RWPE1 (cell line): ENCODE data around the gene FGR.

Source experiments
- CTCF ChIA-PET: fragments of 350-600 bp; sonication (Branson Sonifier 250); formaldehyde crosslinking; extraction: SDS; loops from one replicate; lab custom pipeline; 2021; lab: Yijun Ruan, JAX
- POLR2A ChIA-PET: fragments of 400-600 bp; formaldehyde crosslinking; extraction: SDS; loops from one replicate; lab custom pipeline; 2020; ENCODE audit warnings: antibody characterized with exemption; ENCODE audit not compliant: low non-redundant PET; lab: Yijun Ruan, JAX
- DNase-seq: peaks from one replicate; pipeline ENCODE4 v3.0.0; 2012; ENCODE audit warnings: low spot score
- H3K27ac ChIP-seq: fragments of 450-650 bp; 2 replicates; pipeline ENCODE4 v1.5.1; 2017
- TF ChIP-seq, protein P1 (sequence below): fragments of 450-650 bp; conservative IDR thresholded peaks from 2 replicates; pipeline ENCODE4 v1.5.1; 2017; ENCODE audit warnings: low read depth, mild to moderate bottlenecking

Gene FGR

DNA sequence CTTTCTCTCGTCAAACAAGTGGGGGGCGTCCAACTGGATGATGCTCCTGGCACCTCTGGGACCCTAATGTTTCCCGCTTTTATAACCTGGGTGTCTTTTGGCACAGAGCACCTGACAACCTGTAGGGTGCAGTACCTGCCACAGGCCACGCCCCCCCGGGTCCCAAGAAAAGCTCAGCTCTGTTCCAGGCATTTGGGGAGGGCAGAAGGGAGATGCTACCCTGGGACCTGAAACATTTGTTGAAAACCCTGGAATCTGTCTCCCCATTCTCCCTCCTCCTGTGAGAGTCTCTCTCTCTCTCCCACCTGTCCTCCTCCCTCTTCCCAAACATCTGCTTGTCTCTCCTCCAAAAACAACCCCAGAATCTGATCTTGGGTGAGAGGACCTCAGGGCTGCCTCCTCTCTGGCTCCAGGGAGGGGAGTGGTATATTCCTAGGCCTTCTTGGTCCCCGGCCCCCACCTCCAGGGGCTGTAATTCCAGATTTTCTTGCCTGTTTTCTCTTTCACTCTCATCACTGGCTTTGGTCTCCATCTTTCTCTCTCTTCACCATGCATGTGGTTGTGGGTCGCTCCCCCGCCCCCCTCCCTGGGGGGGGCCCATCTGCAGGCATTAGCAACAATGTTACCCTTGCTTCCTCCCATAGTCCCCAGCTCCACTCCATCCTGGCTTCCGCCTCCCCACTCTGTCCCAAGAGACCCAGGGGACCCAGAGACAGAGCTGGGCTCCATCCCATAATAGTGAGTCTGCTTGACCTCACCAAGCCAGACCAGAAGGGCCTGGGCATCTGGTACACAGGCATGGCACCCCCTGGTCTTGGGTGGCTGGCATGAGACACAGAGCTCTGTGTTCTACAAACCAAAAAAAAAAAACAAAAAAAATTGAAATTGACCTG lies 35.1 kb downstream of the FGR start:
- POLR2A ChIA-PET: no interaction called here
- DNase-seq: peak; percentile 36
- CTCF ChIA-PET: interaction anchor here (0.5 to 8.1 kb wide), 6 partner anchors 24 to 210 kb away, joined by 3 to 67 read pairs (median 4); no protein-coding TSS in a partner anchor
- TF ChIP-seq, protein P1, sequence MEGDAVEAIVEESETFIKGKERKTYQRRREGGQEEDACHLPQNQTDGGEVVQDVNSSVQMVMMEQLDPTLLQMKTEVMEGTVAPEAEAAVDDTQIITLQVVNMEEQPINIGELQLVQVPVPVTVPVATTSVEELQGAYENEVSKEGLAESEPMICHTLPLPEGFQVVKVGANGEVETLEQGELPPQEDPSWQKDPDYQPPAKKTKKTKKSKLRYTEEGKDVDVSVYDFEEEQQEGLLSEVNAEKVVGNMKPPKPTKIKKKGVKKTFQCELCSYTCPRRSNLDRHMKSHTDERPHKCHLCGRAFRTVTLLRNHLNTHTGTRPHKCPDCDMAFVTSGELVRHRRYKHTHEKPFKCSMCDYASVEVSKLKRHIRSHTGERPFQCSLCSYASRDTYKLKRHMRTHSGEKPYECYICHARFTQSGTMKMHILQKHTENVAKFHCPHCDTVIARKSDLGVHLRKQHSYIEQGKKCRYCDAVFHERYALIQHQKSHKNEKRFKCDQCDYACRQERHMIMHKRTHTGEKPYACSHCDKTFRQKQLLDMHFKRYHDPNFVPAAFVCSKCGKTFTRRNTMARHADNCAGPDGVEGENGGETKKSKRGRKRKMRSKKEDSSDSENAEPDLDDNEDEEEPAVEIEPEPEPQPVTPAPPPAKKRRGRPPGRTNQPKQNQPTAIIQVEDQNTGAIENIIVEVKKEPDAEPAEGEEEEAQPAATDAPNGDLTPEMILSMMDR: no peak
- H3K27ac ChIP-seq: peak overlapping the region; percentile 93

GRCh38 chr1:27598902-27599528 lies 36.0 kb downstream of the FGR start:
- ChIA-PET POLR2A (no interaction called here), CTCF (interaction anchor here (0.6 kb wide), 2 partner anchors 42 to 209 kb away, joined by 3 to 5 read pairs; no protein-coding TSS in a partner anchor)

GRCh38 chr1:27598295-27598687 lies 36.7 kb downstream of the FGR start:
- peak overlapping the region; percentile 93 for H3K27ac ChIP-seq
- no peak for DNase-seq
- ChIA-PET CTCF (no interaction called here), POLR2A (no interaction called here)
- TF ChIP-seq, protein P1: no peak

More at GRCh38 chr1:27598902-27599528, 36.0 kb downstream of the FGR start:
- H3K27ac ChIP-seq: peak overlapping the region; percentile 93
- DNase-seq: no peak
- TF ChIP-seq, protein P1: no peak

GRCh38 chr1:27597516-27598294 lies 37.3 kb downstream of the FGR start:
- no peak for DNase-seq
- peak overlapping the region; percentile 93 for H3K27ac ChIP-seq

DNA sequence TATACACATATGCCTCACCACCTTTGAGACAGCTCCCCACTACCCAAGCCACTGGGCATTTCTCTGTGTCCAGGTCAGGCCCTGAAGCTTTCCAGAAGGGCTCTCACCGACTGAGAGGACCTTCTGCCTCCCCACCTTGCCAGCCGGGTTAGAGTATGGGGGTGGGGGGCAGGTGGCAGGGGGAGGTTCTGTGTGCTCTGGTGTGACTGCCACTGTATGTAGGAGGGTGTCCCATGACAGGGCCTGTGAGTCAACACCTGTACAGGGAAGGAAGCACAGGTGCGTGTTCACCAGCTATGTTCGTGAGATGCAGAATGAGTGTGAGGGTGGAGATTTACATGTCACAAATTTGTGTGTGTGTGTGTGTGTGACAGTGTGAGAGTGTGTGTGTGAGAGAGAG lies 38.0 kb downstream of the FGR start:
- no peak for DNase-seq
- ChIA-PET POLR2A (interaction anchor here (0.6 kb wide), 1 partner anchor 10 kb away, joined by 3 read pairs; no protein-coding TSS in a partner anchor), CTCF (interaction anchor here (0.6 kb wide), 1 partner anchor 40 kb away, joined by 4 read pairs; no protein-coding TSS in a partner anchor)
- TF ChIP-seq, protein P1: no peak
- peak overlapping the region; percentile 93 for H3K27ac ChIP-seq

More at GRCh38 chr1:27597516-27598294, 37.3 kb downstream of the FGR start:
- TF ChIP-seq, protein P1: no peak
- CTCF ChIA-PET: no interaction called here
- POLR2A ChIA-PET: interaction anchor here (0.6 kb wide), 1 partner anchor 10 kb away, joined by 3 read pairs; no protein-coding TSS in a partner anchor

DNA sequence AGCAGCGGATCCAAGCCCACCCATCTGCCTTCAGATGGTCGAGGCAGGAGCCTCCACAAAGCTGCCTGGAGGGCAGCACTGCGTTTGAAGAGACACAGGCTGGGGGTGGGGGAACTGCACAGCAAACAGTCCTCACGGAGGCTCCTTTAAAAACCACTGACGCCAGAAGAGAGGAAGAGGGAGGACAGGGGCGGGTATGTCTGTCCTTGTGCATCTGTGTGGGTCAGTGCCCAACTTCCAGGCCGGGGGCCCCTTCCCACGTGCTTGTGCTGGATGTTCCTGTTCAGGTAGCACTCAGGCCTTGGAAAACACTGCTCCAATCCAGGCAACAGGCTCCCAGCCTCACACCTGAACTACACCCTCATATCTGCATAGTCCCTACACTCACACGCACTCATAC lies 38.7 kb downstream of the FGR start:
- ChIA-PET CTCF (interaction anchor here (0.5 kb wide), 1 partner anchor 491 kb away, joined by 4 read pairs; no protein-coding TSS in a partner anchor), POLR2A (no interaction called here)
- H3K27ac ChIP-seq: peak overlapping the region; percentile 93
- TF ChIP-seq, protein P1: no peak
- no peak for DNase-seq
